ENCODE data around the gene DLL1.
A peak's percentile ranks its signal among the peaks of the same experiment; 100 is the strongest.
"Not testable (repeated sequence)": the region's sequence is repeated elsewhere in the genome, so short reads cannot be mapped to it uniquely, and the experiment has no call there.

Gene DLL1

GRCh38 chr6:170290296-170291128 lies at the start of gene DLL1:
Gene DLL1 (minus strand): TSS chr6:170291078. CDS start chr6:170290139, 939 bp downstream.
- peak; percentile 97 for DNase-seq

GRCh38 chr6:170335199-170335598 lies 44.3 kb upstream of the DLL1 start:
- not testable (repeated sequence) for DNase-seq

- no peak for DNase-seq
Measured at GRCh38 chr6:170329321-170329720, 38.4 kb upstream of the DLL1 start.

- no peak for DNase-seq
Measured at GRCh38 chr6:170317718-170318117, 26.8 kb upstream of the DLL1 start.

GRCh38 chr6:170317076-170317475 lies 26.2 kb upstream of the DLL1 start:
- no peak for DNase-seq

GRCh38 chr6:170316071-170316470 lies 25.2 kb upstream of the DLL1 start:
- no peak for DNase-seq

- DNase-seq, result no peak
Measured at GRCh38 chr6:170314983-170315382, 24.1 kb upstream of the DLL1 start.

- no peak for DNase-seq
Measured at GRCh38 chr6:170313716-170314295, 22.9 kb upstream of the DLL1 start.

GRCh38 chr6:170312876-170313275 lies 22.0 kb upstream of the DLL1 start:
- DNase-seq, result no peak

GRCh38 chr6:170311696-170312095 lies 20.8 kb upstream of the DLL1 start:
- DNase-seq, result no peak

GRCh38 chr6:170308761-170309160 lies 17.9 kb upstream of the DLL1 start:
- DNase-seq, result no peak

GRCh38 chr6:170307080-170307545 lies 16.2 kb upstream of the DLL1 start:
- DNase-seq, result no peak

GRCh38 chr6:170306324-170307079 lies 15.6 kb upstream of the DLL1 start, which contains the start of gene FAM120B:
Gene FAM120B (plus strand): TSS chr6:170306758. CDS start chr6:170317391, 10,633 bp downstream.
- peak; percentile 98 for DNase-seq

- no peak for DNase-seq
Measured at GRCh38 chr6:170305805-170306323, 15.0 kb upstream of the DLL1 start.

- DNase-seq, result no peak
Measured at GRCh38 chr6:170301184-170301583, 10.3 kb upstream of the DLL1 start.

GRCh38 chr6:170298688-170299087 lies 7.8 kb upstream of the DLL1 start:
- no peak for DNase-seq

- peak; percentile 47 for DNase-seq
Measured at GRCh38 chr6:170297576-170298330, 6.9 kb upstream of the DLL1 start.

- DNase-seq, result peak; percentile 92
Measured at GRCh38 chr6:170296746-170297575, 6.1 kb upstream of the DLL1 start.

GRCh38 chr6:170296423-170296745 lies 5.5 kb upstream of the DLL1 start:
- peak; percentile 84 for DNase-seq

GRCh38 chr6:170295510-170296422 lies 4.9 kb upstream of the DLL1 start:
- peak; percentile 96 for DNase-seq

All from NCI-H146 (cell line).